GM19239 (cell line): ENCODE results near the gene JAKMIP3.

Experiments used
- DNase-seq: peaks from one replicate; pipeline ENCODE4 v3.0.0; 2011; ENCODE audit warnings: low spot score; ENCODE audit not compliant: insufficient read length
- FAIRE-seq: peaks from 2 replicates; lab custom pipeline; 2011; peaks lifted over from hg19 to GRCh38; lab: Jason Lieb, UNC

JAKMIP3 gene

GRCh38 chr10:132096863-132097478, 31.2 kb downstream of the JAKMIP3 start:
- no peak for DNase-seq
- FAIRE-seq = no peak

- no peak for FAIRE-seq
Observed at GRCh38 chr10:132097609-132098377, 32.0 kb downstream of the JAKMIP3 start.

DNA sequence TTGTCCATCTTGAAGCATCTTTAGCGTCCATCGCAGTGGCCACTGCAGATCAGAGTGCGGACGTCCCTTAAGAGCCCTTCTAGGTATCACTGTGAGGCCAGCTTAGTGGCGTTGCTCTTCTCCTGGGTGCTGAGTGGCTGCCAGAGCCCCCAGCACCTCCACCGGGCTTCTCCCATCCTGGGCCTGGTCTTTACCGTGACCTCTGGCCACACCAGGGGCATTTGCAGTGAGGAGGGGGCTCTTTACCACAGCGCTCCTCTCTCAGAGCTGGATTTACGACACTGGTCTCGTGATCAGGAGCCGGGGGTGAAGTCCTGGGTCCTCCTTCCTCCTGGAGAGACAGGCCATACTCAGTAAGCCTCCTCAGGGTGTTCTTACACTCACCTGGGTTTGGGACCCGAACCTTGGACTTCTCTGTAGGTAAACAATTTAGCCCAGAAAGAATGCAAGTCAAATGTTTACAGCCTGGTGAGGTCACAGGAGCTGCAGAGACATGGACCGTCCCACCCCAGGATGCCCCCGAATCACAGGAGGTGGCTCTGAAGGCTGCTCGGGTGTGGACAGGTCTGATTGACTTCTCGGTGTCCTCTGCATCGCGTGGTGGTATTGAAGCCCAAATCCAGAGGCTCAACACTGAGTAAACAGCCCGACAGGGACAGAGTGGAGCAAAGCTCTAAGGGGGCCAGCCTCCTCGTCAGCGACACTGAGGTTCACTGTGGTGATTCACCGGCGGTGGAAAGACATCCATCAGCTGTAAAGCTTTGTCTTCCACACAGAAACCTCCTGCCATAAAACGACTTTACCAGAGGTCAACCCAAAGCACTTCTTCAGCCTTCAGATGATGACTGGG, 33.0 kb downstream of the JAKMIP3 start:
- DNase-seq (no peak), FAIRE-seq (no peak)

More at GRCh38 chr10:132097609-132098377, 32.0 kb downstream of the JAKMIP3 start:
- no peak for DNase-seq

DNA sequence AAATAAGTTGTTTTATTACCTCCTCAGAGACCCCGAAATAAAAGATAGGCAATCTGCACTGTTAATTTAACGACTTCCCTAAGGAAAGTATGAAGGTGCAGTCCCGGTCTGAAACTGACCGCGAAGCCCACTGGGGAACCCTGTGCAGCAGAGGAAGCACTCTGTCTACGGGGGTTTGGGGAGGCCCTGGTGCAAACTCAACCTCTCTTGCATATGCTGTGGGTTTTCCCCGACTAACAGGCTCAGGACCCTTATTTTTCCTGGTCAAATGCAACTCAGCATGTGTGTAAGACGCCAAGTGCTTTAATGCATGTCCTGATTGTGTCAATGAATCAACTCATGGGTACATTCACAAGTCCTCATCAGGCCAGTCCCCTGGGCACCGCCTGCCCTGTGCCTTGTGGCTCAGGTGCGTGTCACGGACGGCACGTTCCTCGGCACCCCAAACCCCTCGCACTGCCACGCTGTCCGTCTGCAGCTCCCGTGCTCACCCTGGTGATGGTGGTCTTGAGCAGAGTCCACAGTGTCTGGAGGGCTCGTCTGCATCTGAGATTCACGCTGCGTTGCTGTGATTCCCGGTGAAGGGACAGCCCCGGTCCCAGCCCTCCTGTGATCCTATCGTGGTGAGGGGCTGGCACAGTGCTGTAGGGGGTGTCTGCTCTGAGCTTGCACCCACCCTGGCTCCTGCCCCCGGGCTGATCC, 33.8 kb downstream of the JAKMIP3 start:
- no peak for DNase-seq
- no peak for FAIRE-seq

- FAIRE-seq = no peak
- no peak for DNase-seq
Observed at GRCh38 chr10:132100091-132100481, 34.3 kb downstream of the JAKMIP3 start.

DNA sequence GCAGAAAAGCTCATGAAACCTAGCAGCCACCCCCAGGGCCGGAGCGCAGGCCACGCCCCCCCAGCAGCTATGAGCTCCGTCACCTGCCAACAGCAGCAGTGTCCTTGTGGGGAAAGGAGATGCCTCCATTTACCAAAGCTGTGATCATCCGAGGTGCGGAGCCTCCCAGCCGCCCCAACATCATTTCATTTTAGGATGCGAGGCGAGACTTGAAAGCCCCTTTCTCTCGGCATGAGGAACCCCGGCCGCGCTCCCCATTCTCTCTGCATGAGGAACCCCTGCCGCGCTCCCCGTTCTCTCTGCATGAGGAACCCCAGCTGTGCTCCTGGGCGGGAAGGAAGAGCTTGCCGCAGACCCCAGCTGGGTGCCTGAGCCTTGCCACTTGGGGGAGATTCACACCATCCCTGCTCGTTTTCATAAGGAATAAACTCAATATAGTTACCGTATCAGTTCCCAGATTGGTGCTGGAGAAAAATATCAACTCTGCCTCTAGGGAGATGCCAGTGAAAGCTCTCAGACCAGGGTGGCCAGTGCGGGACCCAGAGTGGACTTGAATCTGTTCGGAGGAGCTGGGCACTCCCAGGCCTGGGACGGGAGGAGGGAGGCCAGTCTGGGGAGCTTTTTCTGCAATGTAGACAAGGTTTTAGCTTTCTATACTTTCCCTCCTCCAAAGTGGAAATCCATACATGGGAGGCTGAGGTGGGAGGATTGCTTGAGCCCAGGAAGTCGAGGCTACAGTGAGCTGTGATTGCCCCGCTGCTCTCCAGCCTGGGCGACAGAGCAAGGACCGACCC, 35.0 kb downstream of the JAKMIP3 start:
- no peak for FAIRE-seq
- no peak for DNase-seq

DNA sequence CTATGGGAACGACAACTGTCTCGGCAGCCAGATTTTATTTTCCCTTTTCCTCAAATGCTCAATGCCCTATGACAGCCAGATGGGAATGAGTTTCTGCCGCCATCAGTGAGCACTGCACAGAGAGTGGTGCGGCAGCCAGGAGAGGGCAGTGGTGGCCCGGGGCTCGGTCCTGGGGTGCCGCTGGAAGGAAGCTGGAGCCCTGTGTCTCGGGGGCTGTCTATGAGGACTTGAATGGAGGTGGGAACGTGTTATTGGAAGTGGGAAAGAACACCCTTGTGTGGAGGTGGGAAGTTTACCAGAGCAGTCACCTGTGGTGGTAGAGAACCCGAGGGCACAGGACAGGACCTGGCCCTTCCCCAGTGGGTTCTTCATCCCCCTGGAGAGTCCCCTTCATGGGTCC, 35.8 kb downstream of the JAKMIP3 start:
- FAIRE-seq (no peak), DNase-seq (no peak)

DNA sequence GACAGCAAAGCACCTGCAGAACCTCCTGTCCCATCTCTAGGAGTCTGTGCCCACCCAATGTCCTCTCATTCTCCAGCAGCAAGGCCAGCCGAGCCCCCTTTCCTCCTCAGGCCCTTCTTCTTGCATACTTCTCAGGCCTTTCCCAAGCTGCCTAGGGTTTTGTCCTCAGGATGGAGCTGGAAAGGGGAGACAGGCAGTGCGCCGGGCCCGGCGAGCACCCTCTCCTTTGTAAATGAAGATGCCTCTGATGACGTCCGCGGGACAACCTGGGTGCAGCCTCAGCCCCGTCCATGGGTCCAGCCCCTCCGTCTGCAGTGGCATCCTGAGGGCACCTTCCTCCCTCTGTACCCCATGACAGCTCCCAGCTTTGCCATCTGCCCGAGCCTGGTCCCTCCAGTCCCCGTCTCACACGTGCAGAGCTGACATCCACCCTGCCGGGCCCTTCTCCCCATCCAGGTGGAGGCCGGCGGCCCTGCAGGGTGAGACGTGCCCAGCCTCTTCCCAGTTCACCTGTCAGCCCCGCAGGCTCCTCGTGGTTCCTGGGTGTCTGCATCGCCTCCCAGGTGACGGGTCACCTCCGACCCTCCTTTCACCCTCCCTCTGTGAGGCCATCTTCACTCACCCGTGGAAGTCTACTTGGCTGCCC, 36.4 kb downstream of the JAKMIP3 start:
- no peak for DNase-seq
- FAIRE-seq = no peak

DNA sequence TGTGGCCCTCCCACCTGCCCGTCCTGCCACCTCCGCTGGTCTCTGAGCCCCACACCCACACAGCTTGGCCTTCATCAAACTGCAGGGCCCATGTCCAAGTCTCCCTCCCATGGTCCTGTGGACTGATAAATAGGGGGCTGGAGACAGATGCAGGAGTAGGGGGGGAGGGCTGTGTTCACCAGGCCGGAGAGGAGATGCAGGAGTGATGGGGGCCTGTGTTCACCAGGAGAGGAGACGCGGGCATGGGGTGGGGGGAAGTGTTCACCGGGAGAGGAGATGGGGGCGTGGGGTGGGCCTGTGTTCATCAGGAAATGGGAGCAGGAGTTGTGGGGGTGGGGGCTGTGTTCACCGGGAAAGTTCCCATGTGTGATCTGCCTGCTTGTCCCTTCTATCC, 37.0 kb downstream of the JAKMIP3 start:
- DNase-seq = no peak
- no peak for FAIRE-seq

- FAIRE-seq = no peak
- no peak for DNase-seq
Observed at GRCh38 chr10:132103116-132103910, 37.6 kb downstream of the JAKMIP3 start.

- DNase-seq (no peak), FAIRE-seq (no peak)
Observed at GRCh38 chr10:132104062-132104461, 38.3 kb downstream of the JAKMIP3 start.

DNA sequence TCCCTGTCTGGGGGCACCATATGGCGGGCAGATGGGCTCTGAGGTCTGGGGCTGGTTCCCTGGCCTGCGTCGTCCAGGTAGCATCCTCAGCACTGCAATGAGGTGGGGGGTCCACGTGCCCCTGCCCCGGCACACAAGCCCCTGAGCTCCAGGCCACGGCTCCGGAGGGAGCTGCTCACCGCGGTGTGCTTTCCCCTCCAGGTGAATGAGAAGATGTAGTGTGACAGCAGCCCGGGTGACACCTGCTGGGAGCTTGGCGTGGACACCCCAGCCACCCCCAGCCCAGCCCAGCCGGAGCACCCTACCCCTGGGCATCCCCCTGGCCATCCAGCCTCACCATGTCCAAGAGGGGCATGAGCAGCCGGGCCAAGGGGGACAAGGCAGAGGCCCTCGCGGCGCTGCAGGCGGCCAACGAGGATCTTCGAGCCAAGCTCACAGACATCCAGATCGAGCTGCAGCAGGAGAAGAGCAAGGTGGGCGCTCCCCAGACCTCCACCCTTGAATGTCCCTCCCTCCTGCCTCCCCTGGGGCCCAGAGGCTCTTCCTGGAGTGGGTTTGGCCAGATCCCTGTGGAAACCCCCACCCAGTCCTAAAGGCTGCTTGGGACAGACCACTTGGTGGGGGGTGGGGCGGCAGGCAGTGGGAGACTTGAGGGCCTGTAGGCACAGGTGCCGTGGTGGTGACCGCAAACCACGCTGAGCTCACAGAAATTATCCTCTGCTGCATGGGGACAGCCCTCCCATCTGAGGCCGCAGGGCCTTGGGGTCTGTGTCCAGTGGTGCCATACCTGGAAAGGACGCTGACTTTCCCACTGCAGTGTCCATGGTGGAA, 38.9 kb downstream of the JAKMIP3 start:
- no peak for FAIRE-seq

GRCh38 chr10:132105302-132105995, 39.7 kb downstream of the JAKMIP3 start:
- FAIRE-seq = no peak

More for the DNA sequence above, 38.9 kb downstream of the JAKMIP3 start:
- DNase-seq = no peak

DNA sequence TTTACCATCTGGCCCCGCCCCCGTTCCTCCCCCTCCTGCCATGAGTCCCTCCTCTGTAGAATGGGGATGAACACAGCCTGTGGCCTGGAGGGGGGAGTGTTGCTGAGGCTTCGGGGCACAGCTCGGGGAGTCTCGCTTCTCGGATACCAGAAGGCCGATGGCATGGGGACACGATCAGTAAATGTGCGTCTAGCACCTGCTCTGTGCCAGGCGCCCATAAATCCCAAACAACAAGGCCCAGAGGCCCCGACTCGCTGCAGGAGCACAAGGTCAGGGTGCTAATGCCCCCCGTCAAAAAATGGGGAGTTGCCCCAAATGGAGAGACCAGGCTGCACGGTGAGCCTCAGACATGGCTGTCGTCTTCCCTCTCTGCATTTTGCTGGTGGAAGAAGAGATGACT, 40.7 kb downstream of the JAKMIP3 start:
- DNase-seq = no peak
- FAIRE-seq = no peak

More at GRCh38 chr10:132105302-132105995, 39.7 kb downstream of the JAKMIP3 start:
- DNase-seq = no peak

DNA sequence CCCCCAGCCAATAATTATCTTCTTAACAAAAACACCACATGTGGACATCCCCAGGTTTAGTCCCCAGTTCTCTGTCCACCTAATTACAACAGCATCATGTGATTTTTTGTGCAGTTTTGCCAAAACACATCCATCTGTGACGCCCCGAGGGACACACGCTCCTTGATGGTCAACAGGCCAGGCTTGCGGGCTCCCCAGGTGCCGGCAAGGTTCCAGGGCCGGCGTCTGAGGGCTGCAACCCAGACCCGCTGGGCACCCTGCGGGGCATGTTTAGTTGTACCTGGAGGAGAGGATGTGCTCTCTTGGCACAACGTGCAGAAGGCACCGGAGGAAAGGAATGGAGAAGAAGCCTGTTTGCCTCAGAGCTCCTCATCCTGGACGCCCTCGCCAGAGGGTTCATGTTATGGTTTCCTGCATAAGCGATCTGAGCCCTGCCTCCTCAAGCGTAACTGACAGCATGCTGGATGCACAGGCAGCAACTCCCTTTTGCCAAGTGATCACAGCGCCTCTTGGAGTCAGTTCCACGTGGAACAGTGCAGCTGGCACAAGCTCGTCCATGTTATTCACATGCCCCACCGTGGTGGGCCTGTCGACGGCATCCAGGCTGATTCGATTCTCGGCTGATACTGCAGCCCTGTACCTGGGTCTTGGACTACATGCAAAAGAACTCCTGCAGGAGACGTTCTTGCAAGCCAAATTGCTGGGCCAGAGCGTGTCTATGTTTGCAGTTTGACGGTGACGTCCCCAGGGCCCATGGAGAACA, 41.6 kb downstream of the JAKMIP3 start:
- DNase-seq (no peak), FAIRE-seq (no peak)
